ENCODE data around the gene GCGR.

DNA sequence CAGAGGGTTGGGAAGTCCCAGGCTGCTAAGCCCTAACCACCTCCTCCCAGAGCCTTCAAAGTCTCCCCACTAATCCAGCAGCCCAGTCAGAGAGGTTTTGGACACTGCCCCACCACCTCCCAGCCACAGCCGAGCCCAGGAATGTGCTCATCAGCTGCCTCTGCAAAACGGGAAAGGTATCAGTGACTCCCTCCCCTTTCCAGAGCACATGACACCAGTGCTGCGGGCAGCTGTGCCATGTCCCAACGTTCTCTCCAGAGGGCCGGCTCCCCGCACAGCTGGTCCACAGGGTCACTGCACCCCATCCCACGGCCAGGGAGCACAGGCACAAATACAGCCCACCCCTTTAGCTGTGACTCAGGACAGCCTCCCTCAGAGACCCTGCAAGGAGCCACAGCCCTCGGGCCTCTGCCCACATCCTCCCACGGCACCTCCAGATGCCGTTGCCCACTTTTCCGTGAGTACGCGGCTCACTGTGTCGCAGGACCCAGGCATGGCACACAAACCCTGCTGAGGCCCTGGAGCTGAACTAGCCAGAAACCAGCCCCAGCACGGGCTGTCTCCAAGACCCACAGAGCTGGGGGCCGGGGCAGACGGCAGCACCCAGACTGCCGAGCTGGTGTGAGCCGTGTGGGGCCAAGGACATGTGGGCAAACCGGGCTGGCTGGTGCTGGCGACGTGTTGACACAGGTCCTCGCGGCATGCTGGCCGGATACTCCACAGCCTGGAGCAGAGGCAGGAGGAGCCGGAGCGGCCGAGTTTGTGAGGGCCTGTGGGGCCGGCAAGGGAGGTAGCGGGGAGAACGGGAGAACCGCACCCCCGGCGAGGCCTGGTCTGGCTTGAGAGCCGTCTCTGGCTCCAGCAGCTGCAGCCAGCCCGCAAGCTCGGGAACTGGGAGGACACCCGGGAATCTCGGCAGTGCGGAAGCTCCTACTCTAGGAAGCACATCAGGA, 37.2 kb downstream of the GCGR start:
- TF ChIP-seq, protein P1, sequence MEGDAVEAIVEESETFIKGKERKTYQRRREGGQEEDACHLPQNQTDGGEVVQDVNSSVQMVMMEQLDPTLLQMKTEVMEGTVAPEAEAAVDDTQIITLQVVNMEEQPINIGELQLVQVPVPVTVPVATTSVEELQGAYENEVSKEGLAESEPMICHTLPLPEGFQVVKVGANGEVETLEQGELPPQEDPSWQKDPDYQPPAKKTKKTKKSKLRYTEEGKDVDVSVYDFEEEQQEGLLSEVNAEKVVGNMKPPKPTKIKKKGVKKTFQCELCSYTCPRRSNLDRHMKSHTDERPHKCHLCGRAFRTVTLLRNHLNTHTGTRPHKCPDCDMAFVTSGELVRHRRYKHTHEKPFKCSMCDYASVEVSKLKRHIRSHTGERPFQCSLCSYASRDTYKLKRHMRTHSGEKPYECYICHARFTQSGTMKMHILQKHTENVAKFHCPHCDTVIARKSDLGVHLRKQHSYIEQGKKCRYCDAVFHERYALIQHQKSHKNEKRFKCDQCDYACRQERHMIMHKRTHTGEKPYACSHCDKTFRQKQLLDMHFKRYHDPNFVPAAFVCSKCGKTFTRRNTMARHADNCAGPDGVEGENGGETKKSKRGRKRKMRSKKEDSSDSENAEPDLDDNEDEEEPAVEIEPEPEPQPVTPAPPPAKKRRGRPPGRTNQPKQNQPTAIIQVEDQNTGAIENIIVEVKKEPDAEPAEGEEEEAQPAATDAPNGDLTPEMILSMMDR (IDR thresholded peaks at IDR 0.05): no peak
- TF ChIP-seq POLR2AphosphoS5 (IDR thresholded peaks at IDR 0.05) (no peak), POLR2A (IDR thresholded peaks at IDR 0.05) (no peak), EP300 (IDR thresholded peaks at IDR 0.05; ENCODE audit: low read depth) (no peak)
